K562 (cell line): ENCODE measurements around the gene MLH3. TPM values are rescaled to one million over a fixed set of nuclear protein-coding genes. Genes with fewer than 3 reads are reported as not detected.

Source experiments
- ATAC-seq: fragments of 200-7000 bp; cut with Tn5 transposase; 3 replicates; pipeline ENCODE4 v1.9.1; 2020; ENCODE audit warnings: moderate library complexity
- BruUV-seq: library from RNA; stranded (reverse); fragments of 400-500 nt; replicated peaks from 2 replicates; lab custom pipeline; 2021; lab: Mats Ljungman, UMichigan
- CTCF ChIA-PET: fragments of 300-600 bp; formaldehyde crosslinking; extraction: SDS; loops from one replicate; lab custom pipeline; 2021; ENCODE audit warnings: low intra/inter-chr PET ratio; lab: Yijun Ruan, JAX
- POLR2A ChIA-PET: fragments of 300-600, 350-650 bp; sonication (Branson Sonifier 250); formaldehyde crosslinking; extraction: SDS; loops from one replicate; lab custom pipeline; 2021; ENCODE audit warnings: antibody characterized with exemption, inconsistent platforms; lab: Yijun Ruan, JAX
- DNase-seq, 4 experiments: peaks; one replicate each; pipeline versions ENCODE4 v3.0.0 to v3.0.0-alpha.2; 2011 to 2018; ENCODE audit warnings: low spot score in 3 of 4, mixed read lengths in 3 of 4; ENCODE audit errors: extremely low read depth in 1 of 4
- FAIRE-seq: peaks from 2 replicates; lab custom pipeline; 2011; peaks lifted over from hg19 to GRCh38; lab: Jason Lieb, UNC
- H2AFZ ChIP-seq: 2 replicates; pipeline ENCODE4 v1.6.0; 2011; ENCODE audit warnings: low read depth, low read length, control low read depth, inconsistent platforms
- H3K27ac ChIP-seq: fragments of 200-600 bp; 3 replicates; pipeline ENCODE4 v1.8.0; 2011; ENCODE audit warnings: low read depth, mild to moderate bottlenecking, control low read depth, inconsistent platforms, low read length, moderate library complexity, mixed read lengths; ENCODE audit errors: extremely low read depth
- H3K27me3 ChIP-seq, 2 experiments: fragments of 300-600 bp in 1 of 2; 2 replicates in 1 of 2; 3 replicates in 1 of 2; pipeline versions ENCODE4 v1.6.0 to v1.8.0; 2011; ENCODE audit warnings: inconsistent platforms in 2 of 2, low read length in 2 of 2, mild to moderate bottlenecking in 1 of 2, mixed read lengths in 1 of 2, moderate library complexity in 1 of 2; ENCODE audit not compliant: control insufficient read depth in 2 of 2, insufficient read depth in 2 of 2
- H3K36me3 ChIP-seq: fragments of 300-600 bp; 3 replicates; pipeline ENCODE4 v1.8.0; 2011; ENCODE audit warnings: mild to moderate bottlenecking, low read length, inconsistent platforms; ENCODE audit not compliant: control insufficient read depth, insufficient read depth
- H3K4me1 ChIP-seq, 2 experiments: fragments of 200-600 bp in 1 of 2; replicated peaks in 1 of 2; 2 replicates in 1 of 2; 3 replicates in 1 of 2; pipeline versions ENCODE4 v1.5.1 to v1.8.0; 2011; ENCODE audit warnings: inconsistent platforms in 2 of 2, low read length in 2 of 2, mild to moderate bottlenecking in 1 of 2, mixed read lengths in 1 of 2, moderate library complexity in 1 of 2; ENCODE audit not compliant: control insufficient read depth in 2 of 2, insufficient read depth in 2 of 2
- H3K4me2 ChIP-seq: 2 replicates; pipeline ENCODE4 v1.6.1; 2011; ENCODE audit warnings: low read length, control low read depth, inconsistent platforms, mixed read lengths; ENCODE audit not compliant: insufficient read depth
- H3K4me3 ChIP-seq: fragments of 200-600 bp; sonication (generic), shearing (Covaris generic); 2 replicates; pipeline ENCODE4 v1.5.1; 2016; ENCODE audit warnings: control low read depth, inconsistent platforms
- H3K79me2 ChIP-seq: fragments of 200-600 bp; 3 replicates; pipeline ENCODE4 v1.8.0; 2011; ENCODE audit warnings: low read length, inconsistent platforms; ENCODE audit not compliant: control insufficient read depth, insufficient read depth
- H3K9ac ChIP-seq, 2 experiments: 2 replicates each; pipeline versions ENCODE4 v1.6.0 to v1.6.1; 2011; ENCODE audit warnings: low read depth in 2 of 2, low read length in 2 of 2, control low read depth in 1 of 2, inconsistent platforms in 1 of 2, mild to moderate bottlenecking in 1 of 2, mixed read lengths in 1 of 2; ENCODE audit not compliant: insufficient read depth in 1 of 2
- H3K9me1 ChIP-seq: one replicate; pipeline ENCODE4 v1.6.0; 2011; ENCODE audit warnings: inconsistent platforms, mild to moderate bottlenecking, low read length, moderate library complexity; ENCODE audit not compliant: control insufficient read depth, insufficient read depth
- H3K9me3 ChIP-seq: replicated peaks from 2 replicates; pipeline ENCODE4 v1.5.1; 2011; ENCODE audit warnings: low read depth, low read length, inconsistent platforms; ENCODE audit not compliant: control insufficient read depth, insufficient read depth
- H4K20me1 ChIP-seq: replicated peaks from 2 replicates; pipeline ENCODE4 v1.6.1; 2011; ENCODE audit warnings: low read length, inconsistent platforms, mixed read lengths; ENCODE audit not compliant: control insufficient read depth, insufficient read depth
- ASH1L ChIP-seq: fragments of 450-650 bp; IDR thresholded peaks from 2 replicates; pipeline ENCODE4 v1.6.1; 2018; ENCODE audit warnings: borderline replicate concordance, mild to moderate bottlenecking, low read depth; ENCODE audit not compliant: partially characterized antibody
- BCOR ChIP-seq: fragments of 450-650 bp; IDR thresholded peaks from 2 replicates; pipeline ENCODE4 v1.6.1; 2016
- CBFA2T2 ChIP-seq: fragments of 450-650 bp; conservative IDR thresholded peaks from 2 replicates; pipeline ENCODE4 v1.6.1; 2017; ENCODE audit warnings: mild to moderate bottlenecking
- KDM1A ChIP-seq, 2 experiments: fragments of 450-650 bp; IDR thresholded peaks; 2 replicates each; pipeline ENCODE4 v1.6.1; 2016; ENCODE audit warnings: mild to moderate bottlenecking in 2 of 2
- MEIS2 ChIP-seq: fragments of 450-650 bp; IDR thresholded peaks from 2 replicates; pipeline ENCODE4 v1.6.1; 2014; ENCODE audit warnings: mild to moderate bottlenecking; ENCODE audit not compliant: partially characterized antibody
- PREB ChIP-seq: sonication (generic); formaldehyde crosslinking; IDR thresholded peaks from 2 replicates; pipeline ENCODE4 v1.8.1; 2023; ENCODE audit warnings: mild to moderate bottlenecking, missing genetic modification reagents
- RBM25 ChIP-seq: fragments of 200-400 bp; formaldehyde crosslinking; IDR thresholded peaks from 2 replicates; pipeline ENCODE4 v1.6.1; 2018; ENCODE audit warnings: low read length, low read depth, moderate library complexity; ENCODE audit not compliant: severe bottlenecking
- SRF ChIP-seq, 2 experiments: fragments of 250-450, 450-650 bp in 1 of 2; sonication (Bioruptor Pico) in 1 of 2; sonication (generic) in 1 of 2; formaldehyde crosslinking; IDR thresholded peaks; 2 replicates each; pipeline versions ENCODE4 v1.5.0 to v1.5.1; 2020 to 2022; ENCODE audit warnings: mild to moderate bottlenecking in 1 of 2, missing genetic modification reagents in 1 of 2
- SRSF3 ChIP-seq: fragments of 200-400 bp; formaldehyde crosslinking; IDR thresholded peaks from 2 replicates; pipeline ENCODE4 v1.6.1; 2016; ENCODE audit warnings: mild to moderate bottlenecking, low read length, moderate library complexity; ENCODE audit not compliant: insufficient read depth
- U2AF2 ChIP-seq: fragments of 200-400 bp; formaldehyde crosslinking; optimal IDR thresholded peaks from 2 replicates; pipeline ENCODE3; 2017; ENCODE audit warnings: low read depth, mild to moderate bottlenecking, low read length
- ZNF766 ChIP-seq: fragments of 200-800 bp; sonication (Bioruptor generic); conservative IDR thresholded peaks from 2 replicates; pipeline ENCODE4 v1.6.1; 2016; ENCODE audit warnings: missing genetic modification characterization, missing compliant biosample characterization
- WGBS: fragments of 100-300 bp; shearing (Covaris generic); methylation state at CpG from one replicate; pipeline ENCODE4 v1.1.6; 2016; ENCODE audit warnings: low coverage, mixed read lengths; ENCODE audit not compliant: insufficient coverage; ENCODE audit errors: missing lambda C conversion rate; 5-methylcytosine and 5-hydroxymethylcytosine counted together
- in situ Hi-C: fragments of 300-500 bp; cut with MboI; formaldehyde crosslinking; loops from 4 replicates; pipeline ENCODE4 v1.15.0; 2018; ENCODE audit warnings: inconsistent platforms, mixed read lengths
- intact Hi-C: fragments of 100-400 bp; cut with micrococcal nuclease; formaldehyde crosslinking; loops from 2 replicates; pipeline ENCODE4 v1.14.2; 2022
- polyA plus RNA-seq, 8 experiments: library from polyadenylated mRNA; depleted of rRNA in 4 of 8; stranded (reverse) in 5 of 8; unstranded in 3 of 8; fragments of >200 nt; fragmentation: Nextera tagmentation in 2 of 8; fragmentation: Illumina TruSeq in 1 of 8; extraction: Ambion mirVana in 2 of 8; extraction: Trizol in 1 of 8; gene quantifications; 2 replicates each; pipeline versions ENCODE4 v1.2.1 to v1.2.3, GENCODE V29; 2011 to 2014; ENCODE audit warnings: inconsistent platforms in 1 of 8, missing spikeins in 1 of 8
- total RNA-seq, 7 experiments: library from RNA; depleted of rRNA in 6 of 7; stranded (reverse); fragments of >200 nt in 6 of 7; fragmentation: Illumina TruSeq in 2 of 7; extraction: Trizol in 2 of 7; gene quantifications; 2 replicates each; pipeline versions ENCODE4 v1.2.1 to v1.2.3, GENCODE V29; 2011 to 2021; ENCODE audit warnings: low replicate concordance in 1 of 7
- TF ChIP-seq, protein P1 (sequence below): fragments of 450-650 bp; formaldehyde crosslinking; IDR thresholded peaks from 2 replicates; pipeline ENCODE4 v1.4.0; 2020; ENCODE audit warnings: mild to moderate bottlenecking
- TF ChIP-seq, protein P2 (sequence below): fragments of 250-450 bp; sonication (Bioruptor Pico); IDR thresholded peaks from 2 replicates; pipeline ENCODE4 v1.8.0; 2022; ENCODE audit warnings: inconsistent platforms

Gene MLH3
- total and polyA plus RNA-seq, 9 of the 15 experiments (the other 6 are each of a cell fraction or from before 2014, with no cell fraction given) = 5.9 to 15.3 (median 10.7) TPM

DNA sequence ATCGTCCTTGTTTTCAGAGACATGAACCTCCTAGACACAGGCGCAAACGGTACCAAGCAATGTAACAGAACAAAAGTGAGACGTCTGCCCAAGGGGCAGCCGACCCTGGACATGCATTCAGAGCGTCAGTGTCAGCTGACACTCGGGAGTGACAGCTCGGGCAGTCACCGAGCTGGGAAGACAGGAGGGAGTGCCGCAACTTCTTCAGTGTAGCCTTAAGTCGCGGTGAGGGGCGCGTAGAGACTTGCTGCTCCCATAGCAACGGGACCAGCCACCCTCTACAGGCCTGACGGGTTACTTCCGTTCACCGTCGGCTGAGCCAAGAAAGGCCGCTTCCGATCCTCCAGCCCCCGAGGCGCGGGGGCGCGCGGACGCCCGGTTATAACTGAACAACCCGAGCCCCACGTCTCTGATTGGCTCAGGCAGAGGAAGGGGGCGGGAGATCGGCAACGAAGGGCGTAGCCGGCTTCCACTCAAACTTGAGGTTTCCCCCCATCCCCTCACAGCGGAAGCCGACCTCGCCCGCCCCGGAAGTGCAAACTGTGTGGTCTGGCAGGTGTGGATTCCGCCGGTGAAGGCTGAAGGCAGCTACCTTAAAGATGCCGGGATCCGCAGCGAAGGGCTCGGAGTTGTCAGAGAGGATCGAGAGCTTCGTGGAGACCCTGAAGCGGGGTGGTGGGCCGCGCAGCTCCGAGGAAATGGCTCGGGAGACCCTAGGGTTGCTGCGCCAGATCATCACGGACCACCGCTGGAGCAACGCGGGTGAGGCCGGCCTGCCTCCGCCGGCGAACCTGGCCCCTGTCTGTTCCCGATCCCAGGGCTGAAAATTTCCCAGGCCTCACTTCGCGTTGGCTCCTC is 48.6 kb downstream of the MLH3 start, which contains the start of gene EIF2B2 (continued):
- TF ChIP-seq ASH1L = peak; percentile 38
- TF ChIP-seq, protein P1, sequence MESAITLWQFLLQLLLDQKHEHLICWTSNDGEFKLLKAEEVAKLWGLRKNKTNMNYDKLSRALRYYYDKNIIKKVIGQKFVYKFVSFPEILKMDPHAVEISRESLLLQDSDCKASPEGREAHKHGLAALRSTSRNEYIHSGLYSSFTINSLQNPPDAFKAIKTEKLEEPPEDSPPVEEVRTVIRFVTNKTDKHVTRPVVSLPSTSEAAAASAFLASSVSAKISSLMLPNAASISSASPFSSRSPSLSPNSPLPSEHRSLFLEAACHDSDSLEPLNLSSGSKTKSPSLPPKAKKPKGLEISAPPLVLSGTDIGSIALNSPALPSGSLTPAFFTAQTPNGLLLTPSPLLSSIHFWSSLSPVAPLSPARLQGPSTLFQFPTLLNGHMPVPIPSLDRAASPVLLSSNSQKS (CRISPR knock-in tag) = no peak
- TF ChIP-seq SRF (CRISPR knock-in tag; IDR thresholded peaks at IDR 0.05) = peak; percentile 73 to 95; a peak in 3 of 4 replicates
- peak; percentile 64 for TF ChIP-seq MEIS2
- TF ChIP-seq, protein P2, sequence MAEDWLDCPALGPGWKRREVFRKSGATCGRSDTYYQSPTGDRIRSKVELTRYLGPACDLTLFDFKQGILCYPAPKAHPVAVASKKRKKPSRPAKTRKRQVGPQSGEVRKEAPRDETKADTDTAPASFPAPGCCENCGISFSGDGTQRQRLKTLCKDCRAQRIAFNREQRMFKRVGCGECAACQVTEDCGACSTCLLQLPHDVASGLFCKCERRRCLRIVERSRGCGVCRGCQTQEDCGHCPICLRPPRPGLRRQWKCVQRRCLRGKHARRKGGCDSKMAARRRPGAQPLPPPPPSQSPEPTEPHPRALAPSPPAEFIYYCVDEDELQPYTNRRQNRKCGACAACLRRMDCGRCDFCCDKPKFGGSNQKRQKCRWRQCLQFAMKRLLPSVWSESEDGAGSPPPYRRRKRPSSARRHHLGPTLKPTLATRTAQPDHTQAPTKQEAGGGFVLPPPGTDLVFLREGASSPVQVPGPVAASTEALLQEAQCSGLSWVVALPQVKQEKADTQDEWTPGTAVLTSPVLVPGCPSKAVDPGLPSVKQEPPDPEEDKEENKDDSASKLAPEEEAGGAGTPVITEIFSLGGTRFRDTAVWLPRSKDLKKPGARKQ = no peak

GRCh38 chr14:75001899-75002298 is 49.4 kb downstream of the MLH3 start:
- POLR2A ChIA-PET = interaction anchor here (1.4 kb wide), 1 partner anchor 67 kb away, joined by 4 read pairs; the partner anchor contains the start of gene ZC2HC1C
- Histone ChIP-seq H3K9me3 (no peaks in the 10 kb centered on the region; the same call in 1 of the 2 replicates), H3K36me3 (peaks cover 27% of the 10 kb centered on the region; the same call in 2 of the 3 replicates), H3K4me2 (peak overlapping the region; percentile 95), H3K79me2 (peaks cover 21% of the 10 kb centered on the region), H3K4me1 (peaks cover 5 to 8% of the 10 kb centered on the region in 2 experiments; a peak in 2 of 5 replicates), H2AFZ (peak overlapping the region; percentile 94), H3K4me3 (peak overlapping the region; percentile 85), H3K9ac (peak overlapping the region in 1 of 2 experiments; percentile 75; a peak in 2 of 4 replicates), H3K27ac (peak overlapping the region; percentile 80), H3K27me3 (no peaks in the 10 kb centered on the region), H3K9me1 (no peaks in the 10 kb centered on the region), H4K20me1 (no peaks in the 10 kb centered on the region)
- CTCF ChIA-PET = no interaction called here
- in situ Hi-C loops (no loop called here), intact Hi-C loops (loop anchor here (5.0 kb wide), 1 partner anchor 55 kb away; no protein-coding TSS in a partner anchor)
- no TSS peak for BruUV-seq
- FAIRE-seq = no peak
- ATAC-seq = no peak
- WGBS = 100% methylated on average over 1 of the region's 1 CpG
- no peak for DNase-seq
- TF ChIP-seq RBM25 (peak; percentile 86), U2AF2 (no peak), SRSF3 (no peak), BCOR (peak; percentile 86), ZNF766 (CRISPR knock-in tag) (no peak), CBFA2T2 (no peak), KDM1A (IDR thresholded peaks at IDR 0.05) (peak; percentile 38 to 66; a peak in 3 of 4 replicates), PREB (CRISPR knock-in tag) (no peak)
